Gastrocnemius medialis (tissue), 4 donors: Measurements from ENCODE around the gene USP14. TPM values are rescaled to one million over a fixed set of nuclear protein-coding genes. Genes with fewer than 3 reads are reported as not detected.
"Not testable (repeated sequence)": the region's sequence is repeated elsewhere in the genome, so short reads cannot be mapped to it uniquely, and the experiment has no call there.

Source experiments
- ATAC-seq, 2 donors: fragments of 150-250 bp; one replicate each; pipeline ENCODE4 v1.9.1; 2016
- DNase-seq, 2 donors: peaks; one replicate each; pipeline ENCODE4 v3.0.0-alpha.2; 2019
- H3K27ac ChIP-seq, 4 donors: fragments of 200-600 bp; sonication (generic); 1 replicate in 1 of 4; 2 replicates in 3 of 4; pipeline ENCODE4 v1.5.1; 2016 to 2018; ENCODE audit warnings: mild to moderate bottlenecking in 2 of 4, moderate library complexity in 1 of 4
- H3K27me3 ChIP-seq, 3 donors: fragments of 200-600 bp; sonication (generic) in 2 of 3; 1 replicate in 1 of 3; 2 replicates in 2 of 3; pipeline versions ENCODE4 v1.5.1 to v1.6.0; 2016 to 2019; ENCODE audit warnings: mild to moderate bottlenecking in 1 of 3, moderate library complexity in 1 of 3
- H3K36me3 ChIP-seq, 2 donors: fragments of 200-600 bp; sonication (generic) in 1 of 2; one replicate each; pipeline ENCODE4 v1.5.1; 2017 to 2018
- H3K4me1 ChIP-seq, 2 donors: fragments of 200-600 bp; sonication (generic) in 1 of 2; one replicate each; pipeline ENCODE4 v1.5.1; 2016 to 2017; ENCODE audit warnings: mild to moderate bottlenecking in 2 of 2
- H3K4me3 ChIP-seq, 4 donors: fragments of 200-600 bp; sonication (generic) in 3 of 4; 1 replicate in 1 of 4; 2 replicates in 3 of 4; pipeline ENCODE4 v1.5.1; 2016 to 2019; ENCODE audit warnings: mild to moderate bottlenecking in 2 of 4
- H3K9me3 ChIP-seq, 3 donors: fragments of 200-600 bp; sonication (generic) in 2 of 3; 1 replicate in 1 of 3; 2 replicates in 2 of 3; pipeline ENCODE4 v1.5.1; 2016 to 2019
- POLR2A ChIP-seq, 2 donors: fragments of 450-650 bp; IDR thresholded peaks; one replicate each; pipeline ENCODE4 v1.6.1; 2017; ENCODE audit warnings: antibody characterized with exemption in 2 of 2, mild to moderate bottlenecking in 2 of 2, moderate library complexity in 2 of 2
- in situ Hi-C, 4 donors: fragments of 200-750 bp; cut with MboI; loops; one replicate each; pipeline versions ENCODE4 v1.15.0 to v1.8.0; 2017; ENCODE audit warnings: low sequenced_read_pairs in 4 of 4
- intact Hi-C: fragments of 100-400 bp; cut with DNase I; formaldehyde crosslinking; loops from one replicate; pipeline ENCODE4 v1.15.1; 2023; ENCODE audit warnings: low total_unique reads
- total RNA-seq, 4 donors: library from RNA; depleted of rRNA; stranded (reverse); fragments of >200 nt; gene quantifications; one replicate each; pipeline versions ENCODE4 v1.1.0 to v1.2.3, GENCODE V29; 2016
- TF ChIP-seq, protein P1 (sequence below), 5 experiments: fragments of 450-650 bp in 3 of 5; fragments of 200-600 bp in 2 of 5; sonication (generic) in 2 of 5; IDR thresholded peaks in 4 of 5; conservative IDR thresholded peaks in 1 of 5; 1 replicate in 4 of 5; 2 replicates in 1 of 5; pipeline ENCODE4 v1.5.1; 2016 to 2019; ENCODE audit warnings: antibody characterized with exemption in 5 of 5, mild to moderate bottlenecking in 3 of 5, moderate library complexity in 3 of 5

USP14 gene
- total RNA-seq, 4 donors from 2014 or later, result 23.6 to 48.7 (median 42.2) TPM

- DNase-seq, H3K27me3 ChIP-seq, H3K27ac ChIP-seq, ATAC-seq, H3K9me3 ChIP-seq, intact Hi-C loops, H3K4me3 ChIP-seq, H3K4me1 ChIP-seq, in situ Hi-C loops, H3K36me3 ChIP-seq: not testable (repeated sequence)
These were observed 37.7 kb upstream of the USP14 start for GRCh38 chr18:120539-121260.

DNA sequence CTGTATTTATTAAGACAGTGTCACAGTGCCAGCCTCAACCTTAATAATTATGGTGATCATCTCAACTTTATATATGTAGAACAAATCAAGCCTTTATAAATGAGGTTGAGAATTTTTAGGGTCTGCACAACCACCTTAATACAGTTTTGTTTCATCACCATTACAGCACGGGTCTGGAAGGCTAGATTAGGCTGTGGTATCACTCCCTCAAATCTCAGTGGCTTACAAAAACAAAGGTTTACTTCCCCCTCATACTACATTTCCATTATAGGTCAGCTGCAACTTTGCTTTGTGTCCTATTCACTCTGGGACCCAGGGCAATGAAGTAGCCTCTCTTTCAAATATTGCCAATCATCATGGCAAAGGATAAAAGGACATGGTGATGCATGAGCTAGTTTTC lies 23.3 kb upstream of the USP14 start:
- Histone ChIP-seq H3K36me3 (no peaks in the 10 kb centered on the region), H3K27me3 (no peaks in the 10 kb centered on the region), H3K9me3 (no peaks in the 10 kb centered on the region), H3K4me1 (no peaks in the 10 kb centered on the region), H3K4me3 (no peak overlapping the region), H3K27ac (no peak overlapping the region)
- no peak for DNase-seq
- intact Hi-C loops, result no loop called here
- no peak for ATAC-seq
- in situ Hi-C loops, result no loop called here
- TF ChIP-seq, protein P1, sequence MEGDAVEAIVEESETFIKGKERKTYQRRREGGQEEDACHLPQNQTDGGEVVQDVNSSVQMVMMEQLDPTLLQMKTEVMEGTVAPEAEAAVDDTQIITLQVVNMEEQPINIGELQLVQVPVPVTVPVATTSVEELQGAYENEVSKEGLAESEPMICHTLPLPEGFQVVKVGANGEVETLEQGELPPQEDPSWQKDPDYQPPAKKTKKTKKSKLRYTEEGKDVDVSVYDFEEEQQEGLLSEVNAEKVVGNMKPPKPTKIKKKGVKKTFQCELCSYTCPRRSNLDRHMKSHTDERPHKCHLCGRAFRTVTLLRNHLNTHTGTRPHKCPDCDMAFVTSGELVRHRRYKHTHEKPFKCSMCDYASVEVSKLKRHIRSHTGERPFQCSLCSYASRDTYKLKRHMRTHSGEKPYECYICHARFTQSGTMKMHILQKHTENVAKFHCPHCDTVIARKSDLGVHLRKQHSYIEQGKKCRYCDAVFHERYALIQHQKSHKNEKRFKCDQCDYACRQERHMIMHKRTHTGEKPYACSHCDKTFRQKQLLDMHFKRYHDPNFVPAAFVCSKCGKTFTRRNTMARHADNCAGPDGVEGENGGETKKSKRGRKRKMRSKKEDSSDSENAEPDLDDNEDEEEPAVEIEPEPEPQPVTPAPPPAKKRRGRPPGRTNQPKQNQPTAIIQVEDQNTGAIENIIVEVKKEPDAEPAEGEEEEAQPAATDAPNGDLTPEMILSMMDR (IDR thresholded peaks at IDR 0.05 in 4 of 5, conservative IDR thresholded peaks at IDR 0.05 in 1 of 5), result no peak
- TF ChIP-seq POLR2A (IDR thresholded peaks at IDR 0.05), result no peak

DNA sequence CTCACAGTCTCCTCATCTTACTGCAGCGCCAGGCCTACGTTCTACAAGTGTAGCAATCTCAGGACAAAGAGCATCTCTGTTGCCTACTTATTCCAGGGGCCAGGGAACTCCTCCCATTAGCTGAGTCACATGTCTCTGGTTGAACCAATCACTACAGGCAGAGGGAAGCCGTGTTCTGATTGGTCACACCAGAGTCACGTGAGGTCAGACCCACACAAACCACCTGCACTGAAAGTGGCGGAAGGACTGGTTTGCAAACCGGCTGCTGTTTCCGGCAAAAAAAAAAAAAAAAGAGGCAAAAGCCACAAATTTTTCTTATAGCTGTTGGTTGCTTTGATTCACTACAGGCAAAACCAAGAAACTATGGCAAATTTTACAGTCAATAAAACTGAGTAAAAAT lies 21.9 kb upstream of the USP14 start:
- intact Hi-C loops (no loop called here), in situ Hi-C loops (no loop called here)
- no peak for TF ChIP-seq POLR2A (IDR thresholded peaks at IDR 0.05)
- TF ChIP-seq, protein P1 (IDR thresholded peaks at IDR 0.05 in 4 of 5, conservative IDR thresholded peaks at IDR 0.05 in 1 of 5), result no peak
- no peak overlapping the region for H3K4me3 ChIP-seq
- H3K4me1 ChIP-seq, result no peaks in the 10 kb centered on the region
- no peaks in the 10 kb centered on the region for H3K27me3 ChIP-seq
- ATAC-seq (no peak), DNase-seq (no peak)
- H3K36me3 ChIP-seq, result no peaks in the 10 kb centered on the region
- H3K27ac ChIP-seq, result no peak overlapping the region
- H3K9me3 ChIP-seq, result no peaks in the 10 kb centered on the region

DNA sequence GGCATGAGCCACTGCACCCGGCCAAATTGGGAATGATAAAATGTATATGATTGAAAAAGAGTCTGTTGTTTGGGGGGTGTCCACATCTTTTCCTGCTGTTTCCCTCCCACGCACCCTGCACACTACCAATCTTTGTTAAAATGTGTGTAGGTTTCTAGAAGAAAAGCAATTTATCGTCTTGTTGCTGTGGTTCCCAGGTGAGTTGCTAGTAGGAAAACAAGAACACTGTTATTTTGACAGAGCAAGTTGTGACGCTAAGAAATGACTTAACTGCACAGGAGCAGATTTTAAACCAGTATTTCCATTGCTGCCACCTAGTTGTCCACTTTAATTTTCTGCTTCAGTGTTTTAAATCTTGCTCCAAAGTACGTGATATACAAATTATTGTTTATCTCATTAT lies 21.0 kb upstream of the USP14 start:
- intact Hi-C loops, result no loop called here
- H3K4me3 ChIP-seq, result no peak overlapping the region
- no peaks in the 10 kb centered on the region for H3K9me3 ChIP-seq
- no peak overlapping the region for H3K27ac ChIP-seq
- H3K27me3 ChIP-seq, result no peaks in the 10 kb centered on the region
- in situ Hi-C loops, result no loop called here
- no peak for TF ChIP-seq POLR2A (IDR thresholded peaks at IDR 0.05)
- TF ChIP-seq, protein P1 (IDR thresholded peaks at IDR 0.05 in 4 of 5, conservative IDR thresholded peaks at IDR 0.05 in 1 of 5), result no peak
- H3K4me1 ChIP-seq, result no peaks in the 10 kb centered on the region
- ATAC-seq (no peak), DNase-seq (no peak)
- no peaks in the 10 kb centered on the region for H3K36me3 ChIP-seq

- in situ Hi-C loops (no loop called here), intact Hi-C loops (no loop called here)
- TF ChIP-seq, protein P1 (IDR thresholded peaks at IDR 0.05 in 4 of 5, conservative IDR thresholded peaks at IDR 0.05 in 1 of 5), result no peak
- TF ChIP-seq POLR2A (IDR thresholded peaks at IDR 0.05), result no peak
- H3K4me3 ChIP-seq, result no peak overlapping the region
- ATAC-seq, result no peak
- DNase-seq, result no peak
- H3K27ac ChIP-seq, result no peak overlapping the region
- no peaks in the 10 kb centered on the region for H3K9me3 ChIP-seq
- no peaks in the 10 kb centered on the region for H3K4me1 ChIP-seq
- H3K36me3 ChIP-seq, result no peaks in the 10 kb centered on the region
- no peaks in the 10 kb centered on the region for H3K27me3 ChIP-seq
These were observed 17.6 kb upstream of the USP14 start for GRCh38 chr18:140670-141266.

DNA sequence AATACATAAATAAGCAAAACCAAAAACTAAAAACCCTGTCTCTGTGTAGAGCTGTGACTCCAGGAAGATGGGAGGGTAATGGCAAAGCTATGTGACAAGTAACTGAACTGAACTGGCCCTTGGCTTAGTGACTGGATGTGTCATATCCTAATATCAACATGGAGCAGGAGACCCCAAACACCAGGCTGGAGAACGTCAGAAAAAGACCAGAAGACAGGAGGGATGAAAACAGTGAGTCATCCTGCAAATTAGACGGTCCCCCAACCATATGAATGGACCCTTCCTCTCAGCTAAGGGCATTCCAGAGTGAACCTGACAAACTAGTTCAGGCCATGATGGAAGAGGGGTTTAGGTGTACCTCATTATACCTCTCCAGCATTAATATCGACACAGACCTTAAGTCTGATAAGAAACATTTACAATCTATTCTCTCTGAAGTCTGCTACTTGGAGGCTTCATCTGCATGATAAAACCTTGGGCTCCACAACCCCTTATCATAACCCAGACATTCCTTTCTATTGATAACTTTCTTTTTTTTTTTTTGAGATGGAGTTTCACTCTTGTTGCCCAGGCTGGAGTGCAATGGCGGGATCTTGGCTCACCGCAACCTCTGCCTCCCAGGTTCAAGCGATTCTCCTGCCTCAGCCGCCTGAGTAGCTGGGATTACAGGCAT lies 15.6 kb upstream of the USP14 start:
- H3K9me3 ChIP-seq, in situ Hi-C loops, H3K36me3 ChIP-seq, H3K27me3 ChIP-seq, DNase-seq, H3K4me1 ChIP-seq, intact Hi-C loops, H3K4me3 ChIP-seq, H3K27ac ChIP-seq, ATAC-seq: not testable (repeated sequence)
